ENCODE measurements around the gene TLE5. TPM values are rescaled to one million over a fixed set of nuclear protein-coding genes. Genes with fewer than 3 reads are reported as not detected.

TLE5 gene
- total and polyA plus RNA-seq, 2 experiments from 2014 or later, result 130 to 154 TPM

- H3K27me3 Mint-ChIP-seq (ENCODE audit: insufficient read depth, low read depth, poor library complexity), result peaks cover 19% of the 10 kb centered on the region
- Histone ChIP-seq H3F3A (replicated peaks; ENCODE audit: low read depth) (no peaks in the 10 kb centered on the region), H3K9me2 (ENCODE audit: insufficient read depth) (no peaks in the 10 kb centered on the region), H3K4me1 (ENCODE audit: insufficient read depth) (no peaks in the 10 kb centered on the region), H4K20me1 (replicated peaks; ENCODE audit: insufficient read depth) (no peaks in the 10 kb centered on the region), H2AFZ (no peak overlapping the region), H3K27me3 (ENCODE audit: insufficient read depth) (no peaks in the 10 kb centered on the region), H3K27ac (ENCODE audit: low read depth) (no peak overlapping the region), H3K4me3 (no peak overlapping the region), H3K4me2 (no peak overlapping the region), H3K36me3 (ENCODE audit: insufficient read depth) (no peaks in the 10 kb centered on the region), H3K79me2 (replicated peaks; ENCODE audit: insufficient read depth) (no peaks in the 10 kb centered on the region)
- H3K9me3 Mint-ChIP-seq, result no peaks in the 10 kb centered on the region
- H3K4me3 Mint-ChIP-seq, result no peak overlapping the region
- no peak overlapping the region for H3K27ac Mint-ChIP-seq
- ATAC-seq (no peak), DNase-seq (ENCODE audit: low spot score) (no peak)
- H3K4me1 Mint-ChIP-seq, result peaks cover 4% of the 10 kb centered on the region; the same call in 2 of the 3 replicates
- no peaks in the 10 kb centered on the region; the same call in 2 of the 3 replicates for H3K36me3 Mint-ChIP-seq (ENCODE audit: low read depth)
- no peak for TF ChIP-seq POLR2AphosphoS5 (IDR thresholded peaks at IDR 0.05; ENCODE audit: low read depth)
- TF ChIP-seq EZH2 (IDR thresholded peaks at IDR 0.05; ENCODE audit: low read depth, unreplicated experiment), result no peak
- TF ChIP-seq CREB1 (CRISPR knock-in tag; IDR thresholded peaks at IDR 0.05; ENCODE audit: low read depth), result no peak
- TF ChIP-seq CTCF (conservative IDR thresholded peaks at IDR 0.05; ENCODE audit: low read depth in 2 of 2), result no peak
- TF ChIP-seq NANOG (IDR thresholded peaks at IDR 0.05; ENCODE audit: borderline replicate concordance), result no peak
- TF ChIP-seq ZNF114 (CRISPR knock-in tag; IDR thresholded peaks at IDR 0.05), result no peak
- TF ChIP-seq ETS1 (IDR thresholded peaks at IDR 0.05), result no peak
- TF ChIP-seq STAT1 (IDR thresholded peaks at IDR 0.05; ENCODE audit: unreplicated experiment), result no peak
- TF ChIP-seq EZH2phosphoT487 (IDR thresholded peaks at IDR 0.05; ENCODE audit: unreplicated experiment), result no peak
- no peak for TF ChIP-seq REST (IDR thresholded peaks at IDR 0.05; ENCODE audit: unreplicated experiment)
- TF ChIP-seq JUNB (IDR thresholded peaks at IDR 0.05; ENCODE audit: unreplicated experiment), result no peak
- TF ChIP-seq ZNF462 (CRISPR knock-in tag; IDR thresholded peaks at IDR 0.05), result no peak
- TF ChIP-seq ZNF331 (CRISPR knock-in tag; IDR thresholded peaks at IDR 0.05; ENCODE audit: low read depth), result no peak
Measured at GRCh38 chr19:3014135-3014534, 48.2 kb downstream of the TLE5 start.

Data from GM23338 (cell line).